Cardiac fibroblast (primary cell): Measurements from ENCODE around the gene DHRS1.

Experiments
- DNase-seq, 2 donors: peaks; one replicate each; pipeline versions ENCODE4 v3.0.0 to v3.0.0-alpha.2; 2010; ENCODE audit warnings: low read depth in 2 of 2
- H3K4me3 ChIP-seq, 2 donors: replicated peaks in 1 of 2; 1 replicate in 1 of 2; 2 replicates in 1 of 2; pipeline ENCODE4 v1.5.1; 2011; ENCODE audit warnings: low read depth in 2 of 2, low read length in 2 of 2, mild to moderate bottlenecking in 2 of 2, moderate library complexity in 1 of 2
- CTCF ChIP-seq: IDR thresholded peaks from one replicate; pipeline ENCODE4 v1.5.1; 2011; ENCODE audit warnings: low read depth, mild to moderate bottlenecking, low read length, inconsistent platforms

The DHRS1 gene

DNA sequence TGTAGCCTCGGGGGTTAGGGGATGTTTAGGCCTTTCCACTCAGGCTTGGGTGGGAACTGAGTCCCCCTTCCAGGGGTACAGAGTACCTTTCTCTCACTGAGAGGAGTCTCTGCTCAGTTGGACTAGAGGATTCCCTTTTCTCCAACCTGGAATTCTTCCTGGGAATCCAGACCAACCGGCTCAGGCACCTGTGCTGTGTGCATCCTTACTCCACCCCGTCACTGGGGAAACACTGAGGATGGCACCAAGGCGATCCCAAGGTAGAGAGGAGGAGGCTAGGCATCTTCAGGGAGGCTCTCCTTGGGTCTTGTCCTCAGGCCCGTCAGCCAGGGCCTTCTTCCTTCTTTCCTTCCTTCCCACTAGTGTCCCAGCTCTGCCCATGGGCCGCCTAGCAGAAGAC is 35.7 kb downstream of the DHRS1 start:
- DNase-seq: no peak
- no peak for TF ChIP-seq CTCF
- H3K4me3 ChIP-seq: no peak overlapping the region

DNA sequence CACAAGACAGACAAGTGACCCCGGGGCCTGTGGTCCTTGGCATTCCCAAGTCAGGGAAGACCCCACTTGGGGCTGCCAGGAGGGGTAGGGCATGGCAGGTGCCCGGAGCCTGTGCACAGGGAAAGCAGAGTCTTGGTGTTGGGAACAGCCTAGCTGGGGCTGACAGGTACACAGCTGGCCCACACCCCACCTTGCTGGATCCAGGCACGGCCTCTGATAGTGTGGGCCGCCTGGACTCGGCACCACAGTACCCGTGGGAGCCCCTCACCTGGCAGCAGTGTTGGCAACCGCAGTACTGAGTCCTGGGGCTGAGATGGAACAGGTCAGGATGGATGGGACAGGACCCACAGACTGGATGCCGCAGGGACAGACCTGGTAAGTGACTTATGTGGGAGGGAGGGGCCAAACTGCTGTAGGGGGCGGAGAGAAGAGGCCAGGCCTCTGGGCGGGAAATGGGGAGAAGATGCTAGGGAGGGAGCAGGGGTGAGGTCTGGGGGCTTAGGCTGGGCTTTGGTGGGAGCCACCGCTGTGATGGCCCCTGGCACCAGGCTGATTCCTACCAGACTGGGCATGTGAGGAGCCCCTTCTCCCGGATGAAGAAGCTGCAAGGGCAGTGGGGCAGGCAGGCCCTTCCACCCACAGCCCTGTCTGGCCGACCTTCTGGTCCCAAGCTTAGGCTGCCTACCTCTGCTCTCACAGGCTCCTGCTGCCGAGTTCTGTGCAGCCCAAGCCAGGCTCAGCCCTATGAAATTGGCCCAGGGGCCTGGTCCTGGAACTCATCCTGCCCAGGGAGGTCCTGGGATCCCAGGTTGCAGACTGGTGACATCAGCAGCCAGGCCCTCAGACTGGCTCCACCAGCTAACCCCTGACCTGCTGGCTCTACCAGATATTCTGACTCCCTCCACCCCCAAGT is 36.5 kb downstream of the DHRS1 start, which contains the start of gene TGM1:
Gene TGM1 (minus strand): TSS at position 357 of the 913 bp plus-strand sequence. CDS start 825 bp downstream, outside the sequence.
- no peak within 1 kb of the TSS for H3K4me3 ChIP-seq
- TF ChIP-seq CTCF: no peak
- no peak for DNase-seq

GRCh38 chr14:24261969-24262327 is 37.6 kb downstream of the DHRS1 start:
- no peak overlapping the region for H3K4me3 ChIP-seq
- no peak for DNase-seq
- no peak for TF ChIP-seq CTCF

GRCh38 chr14:24261256-24261968 is 38.2 kb downstream of the DHRS1 start:
- H3K4me3 ChIP-seq: no peak overlapping the region
- DNase-seq: no peak
- TF ChIP-seq CTCF: no peak

GRCh38 chr14:24260780-24261157 is 38.8 kb downstream of the DHRS1 start:
- DNase-seq: no peak
- no peak overlapping the region for H3K4me3 ChIP-seq
- no peak for TF ChIP-seq CTCF

GRCh38 chr14:24260026-24260779 is 39.4 kb downstream of the DHRS1 start:
- no peak for DNase-seq
- H3K4me3 ChIP-seq: no peak overlapping the region
- no peak for TF ChIP-seq CTCF
